ENCODE measurements around the gene MAJIN. TPM values are rescaled to one million over a fixed set of nuclear protein-coding genes. Genes with fewer than 3 reads are reported as not detected.
A peak's percentile ranks its signal among the peaks of the same experiment; 100 is the strongest.
"Not testable (repeated sequence)": the region's sequence is repeated elsewhere in the genome, so short reads cannot be mapped to it uniquely, and the experiment has no call there.

The MAJIN gene
- total RNA-seq, 3 donors from 2014 or later, result not detected

GRCh38 chr11:64989416-64989815 lies 17.5 kb upstream of the MAJIN start:
- Histone ChIP-seq H3K4me1 (ENCODE audit: low read depth) (no peaks in the 10 kb centered on the region), H3K4me3 (no peak overlapping the region), H3K9me3 (no peaks in the 10 kb centered on the region), H3K36me3 (ENCODE audit: low read depth) (no peaks in the 10 kb centered on the region)
- peak in 1 of 3 donors; percentile 23 for DNase-seq
- intact Hi-C loops (cut with DNase I, micrococcal nuclease), result no loop called here
- no peak for ATAC-seq
- TF ChIP-seq CTCF (IDR thresholded peaks at IDR 0.05), result no peak

- H3K4me1 ChIP-seq (ENCODE audit: low read depth), result no peaks in the 10 kb centered on the region
- intact Hi-C loops (cut with DNase I, micrococcal nuclease), result no loop called here
- no peak for TF ChIP-seq CTCF (IDR thresholded peaks at IDR 0.05)
- ATAC-seq (peak; percentile 18), DNase-seq (peak in 1 of 3 donors; percentile 13)
- no peaks in the 10 kb centered on the region for H3K36me3 ChIP-seq (ENCODE audit: low read depth)
- no peaks in the 10 kb centered on the region for H3K9me3 ChIP-seq
- no peak overlapping the region for H3K4me3 ChIP-seq
Measured at GRCh38 chr11:64987998-64988854, 16.3 kb upstream of the MAJIN start.

GRCh38 chr11:64983339-64983738 lies 11.4 kb upstream of the MAJIN start:
- intact Hi-C loops (cut with DNase I, micrococcal nuclease); ATAC-seq; H3K9me3 ChIP-seq; DNase-seq; H3K4me1 ChIP-seq (ENCODE audit: low read depth); H3K4me3 ChIP-seq; H3K36me3 ChIP-seq (ENCODE audit: low read depth): not testable (repeated sequence)

GRCh38 chr11:64976651-64977050 lies 4.7 kb upstream of the MAJIN start:
- ATAC-seq (no peak), DNase-seq (peak in 1 of 3 donors; percentile 5)
- Histone ChIP-seq H3K4me1 (ENCODE audit: low read depth) (peaks cover 6% of the 10 kb centered on the region), H3K4me3 (no peak overlapping the region), H3K36me3 (ENCODE audit: low read depth) (no peaks in the 10 kb centered on the region), H3K9me3 (no peaks in the 10 kb centered on the region)
- intact Hi-C loops (cut with DNase I, micrococcal nuclease), result no loop called here
- TF ChIP-seq CTCF (IDR thresholded peaks at IDR 0.05), result no peak

- H3K9me3 ChIP-seq, result no peaks in the 10 kb centered on the region
- H3K4me3 ChIP-seq, result no peak overlapping the region
- peaks cover 9% of the 10 kb centered on the region for H3K4me1 ChIP-seq (ENCODE audit: low read depth)
- TF ChIP-seq CTCF (IDR thresholded peaks at IDR 0.05), result no peak
- no peak for DNase-seq
- intact Hi-C loops (cut with DNase I, micrococcal nuclease), result no loop called here
- no peak for ATAC-seq
- no peaks in the 10 kb centered on the region for H3K36me3 ChIP-seq (ENCODE audit: low read depth)
Measured at GRCh38 chr11:64974124-64974523, 2.2 kb upstream of the MAJIN start.

GRCh38 chr11:64970731-64971151 lies 1.2 kb downstream of the MAJIN start:
- intact Hi-C loops (cut with DNase I, micrococcal nuclease), result no loop called here
- no peak for TF ChIP-seq CTCF (IDR thresholded peaks at IDR 0.05)
- H3K4me1 ChIP-seq (ENCODE audit: low read depth), result peaks cover 14% of the 10 kb centered on the region
- no peaks in the 10 kb centered on the region for H3K36me3 ChIP-seq (ENCODE audit: low read depth)
- H3K4me3 ChIP-seq, result no peak overlapping the region
- no peaks in the 10 kb centered on the region for H3K9me3 ChIP-seq
- ATAC-seq, result peak; percentile 75
- peak in 2 of 3 donors; percentile 48 to 55 for DNase-seq

All from mucosa of descending colon (tissue), 3 donors.